Body of pancreas (tissue), 4 donors: Measurements from ENCODE around the gene OSBPL1A.

Experiments used
- CTCF ChIP-seq, 7 experiments: fragments of 450-650 bp in 4 of 7; fragments of 200-600 bp in 3 of 7; sonication (generic) in 3 of 7; IDR thresholded peaks; one replicate each; pipeline ENCODE4 v1.5.1; 2016 to 2019; ENCODE audit warnings: antibody characterized with exemption in 7 of 7
- POLR2A ChIP-seq, 3 donors: fragments of 450-650 bp; IDR thresholded peaks; one replicate each; pipeline ENCODE4 v1.6.1; 2016; ENCODE audit warnings: antibody characterized with exemption in 3 of 3, mild to moderate bottlenecking in 2 of 3

GRCh38 chr18:24428709-24429108, 31.1 kb upstream of the OSBPL1A start:
- TF ChIP-seq CTCF (IDR thresholded peaks at IDR 0.05) (no peak), POLR2A (IDR thresholded peaks at IDR 0.05) (no peak)
